AG04450 (cell line): ENCODE measurements around the gene CD109. TPM values are rescaled to one million over a fixed set of nuclear protein-coding genes. Genes with fewer than 3 reads are reported as not detected.

Experiments used
- CTCF ChIA-PET: fragments of 300-600, 350-600 bp; formaldehyde crosslinking; extraction: SDS; loops from one replicate; lab custom pipeline; 2022; ENCODE audit warnings: antibody characterized with exemption, inconsistent platforms; lab: Charles Lee
- POLR2A ChIA-PET: fragments of 350-600 bp; formaldehyde crosslinking; extraction: SDS; loops from one replicate; lab custom pipeline; 2021; ENCODE audit warnings: antibody characterized with exemption, inconsistent platforms; lab: Yijun Ruan, JAX
- DNase-seq: peaks from one replicate; pipeline ENCODE4 v3.0.0-alpha.2; 2011; ENCODE audit warnings: low read depth, low spot score
- H3K27ac ChIP-seq: one replicate; pipeline ENCODE4 v1.5.1; 2012; ENCODE audit warnings: low read depth, low read length, control low read depth
- H3K27me3 ChIP-seq: one replicate; pipeline ENCODE4 v1.6.0; 2012; ENCODE audit warnings: low read length; ENCODE audit not compliant: control insufficient read depth, insufficient read depth
- H3K4me3 ChIP-seq: 2 replicates; pipeline ENCODE4 v1.5.1; 2011; ENCODE audit warnings: mild to moderate bottlenecking, low read depth, low read length, control low read depth
- H3K9me3 ChIP-seq: 2 replicates; pipeline ENCODE4 v1.5.1; 2012; ENCODE audit warnings: low read length; ENCODE audit not compliant: control insufficient read depth, insufficient read depth
- CTCF ChIP-seq: IDR thresholded peaks from 2 replicates; pipeline ENCODE4 v1.5.1; 2011; ENCODE audit warnings: low read depth, low read length, control low read depth, inconsistent platforms
- polyA plus RNA-seq: library from polyadenylated mRNA; depleted of rRNA; stranded (reverse); fragments of >200 nt; gene quantifications from 2 replicates; pipeline ENCODE4 v1.2.3, GENCODE V29; 2011

CD109 gene
- polyA plus RNA-seq, 1 experiment, result 46.1 TPM

- Histone ChIP-seq H3K27me3 (no peaks in the 10 kb centered on the region), H3K9me3 (no peaks in the 10 kb centered on the region; the same call in 1 of the 2 replicates), H3K27ac (no peak overlapping the region), H3K4me3 (no peak overlapping the region)
- ChIA-PET CTCF (interaction anchor here (0.6 to 1.0 kb wide), 3 partner anchors 52 to 1420 kb away, joined by 3 to 8 read pairs (median 3); no protein-coding TSS in a partner anchor), POLR2A (no interaction called here)
- TF ChIP-seq CTCF, result no peak
- DNase-seq, result no peak
These were observed 95.3 kb downstream of the CD109 start for GRCh38 chr6:73791336-73791735.

GRCh38 chr6:73792738-73793137 lies 96.7 kb downstream of the CD109 start:
- no peaks in the 10 kb centered on the region for H3K27me3 ChIP-seq
- CTCF ChIA-PET, result interaction anchor here (0.6 to 2.2 kb wide), 3 partner anchors 11 to 1388 kb away, joined by 3 to 7 read pairs (median 4); no protein-coding TSS in a partner anchor
- TF ChIP-seq CTCF, result no peak

GRCh38 chr6:73796881-73797280 lies 100.9 kb downstream of the CD109 start:
- H3K9me3 ChIP-seq, result no peaks in the 10 kb centered on the region
- ChIA-PET CTCF (interaction anchor here (0.7 to 2.4 kb wide), 5 partner anchors 19 to 1412 kb away, joined by 3 to 8 read pairs (median 4); no protein-coding TSS in a partner anchor), POLR2A (no interaction called here)
- TF ChIP-seq CTCF, result no peak
- H3K27me3 ChIP-seq, result no peaks in the 10 kb centered on the region
- no peak for DNase-seq
- H3K4me3 ChIP-seq, result no peak overlapping the region
- no peak overlapping the region for H3K27ac ChIP-seq

More at GRCh38 chr6:73792738-73793137, 96.7 kb downstream of the CD109 start:
- DNase-seq, result no peak
- Histone ChIP-seq H3K4me3 (no peak overlapping the region), H3K9me3 (no peaks in the 10 kb centered on the region; the same call in 1 of the 2 replicates), H3K27ac (no peak overlapping the region)
- POLR2A ChIA-PET, result no interaction called here

- ChIA-PET POLR2A (no interaction called here), CTCF (interaction anchor here (0.6 to 2.4 kb wide), 7 partner anchors 12 to 1414 kb away, joined by 3 to 8 read pairs (median 3); no protein-coding TSS in a partner anchor)
- Histone ChIP-seq H3K9me3 (no peaks in the 10 kb centered on the region), H3K27ac (no peak overlapping the region), H3K4me3 (no peak overlapping the region), H3K27me3 (no peaks in the 10 kb centered on the region)
- TF ChIP-seq CTCF, result no peak
- DNase-seq, result no peak
These were observed 101.9 kb downstream of the CD109 start for GRCh38 chr6:73797861-73798260.

GRCh38 chr6:73798592-73798991 lies 102.6 kb downstream of the CD109 start:
- TF ChIP-seq CTCF, result peak; percentile 78
- DNase-seq, result peak; percentile 93
- Histone ChIP-seq H3K4me3 (no peak overlapping the region), H3K27ac (peak overlapping the region; percentile 85), H3K27me3 (no peaks in the 10 kb centered on the region), H3K9me3 (no peaks in the 10 kb centered on the region)
- POLR2A ChIA-PET, result no interaction called here
- CTCF ChIA-PET, result interaction anchor here (0.6 to 1.4 kb wide), 3 partner anchors 59 to 275 kb away, joined by 3 read pairs; no protein-coding TSS in a partner anchor
